AG04450 (cell line): ENCODE measurements around the gene SLC25A1. TPM values are rescaled to one million over a fixed set of nuclear protein-coding genes. Genes with fewer than 3 reads are reported as not detected.

Source experiments
- CTCF ChIA-PET: fragments of 300-600, 350-600 bp; formaldehyde crosslinking; extraction: SDS; loops from one replicate; lab custom pipeline; 2022; ENCODE audit warnings: antibody characterized with exemption, inconsistent platforms; lab: Charles Lee
- POLR2A ChIA-PET: fragments of 350-600 bp; formaldehyde crosslinking; extraction: SDS; loops from one replicate; lab custom pipeline; 2021; ENCODE audit warnings: antibody characterized with exemption, inconsistent platforms; lab: Yijun Ruan, JAX
- DNase-seq: peaks from one replicate; pipeline ENCODE4 v3.0.0-alpha.2; 2011; ENCODE audit warnings: low read depth, low spot score
- H3K27ac ChIP-seq: one replicate; pipeline ENCODE4 v1.5.1; 2012; ENCODE audit warnings: low read depth, low read length, control low read depth
- H3K27me3 ChIP-seq: one replicate; pipeline ENCODE4 v1.6.0; 2012; ENCODE audit warnings: low read length; ENCODE audit not compliant: control insufficient read depth, insufficient read depth
- H3K4me3 ChIP-seq: 2 replicates; pipeline ENCODE4 v1.5.1; 2011; ENCODE audit warnings: mild to moderate bottlenecking, low read depth, low read length, control low read depth
- H3K9me3 ChIP-seq: 2 replicates; pipeline ENCODE4 v1.5.1; 2012; ENCODE audit warnings: low read length; ENCODE audit not compliant: control insufficient read depth, insufficient read depth
- CTCF ChIP-seq: IDR thresholded peaks from 2 replicates; pipeline ENCODE4 v1.5.1; 2011; ENCODE audit warnings: low read depth, low read length, control low read depth, inconsistent platforms
- polyA plus RNA-seq: library from polyadenylated mRNA; depleted of rRNA; stranded (reverse); fragments of >200 nt; gene quantifications from 2 replicates; pipeline ENCODE4 v1.2.3, GENCODE V29; 2011

The SLC25A1 gene
- polyA plus RNA-seq, 1 experiment = 18.4 TPM

- DNase-seq = no peak
- ChIA-PET POLR2A (no interaction called here), CTCF (no interaction called here)
- H3K27ac ChIP-seq = no peak within 1 kb of the TSS
- H3K9me3 ChIP-seq = no peaks in the 10 kb centered on the region; the same call in 1 of the 2 replicates
- H3K27me3 ChIP-seq = no peaks in the 10 kb centered on the region
- no peak within 1 kb of the TSS for H3K4me3 ChIP-seq
- TF ChIP-seq CTCF = no peak
These were observed 47.4 kb downstream of the SLC25A1 start, which contains the start of gene TSSK2 for GRCh38 chr22:19130959-19131684. Gene TSSK2 (plus strand): TSS chr22:19131308. CDS start chr22:19131400, 92 bp downstream.

GRCh38 chr22:19129871-19130270 is 48.7 kb downstream of the SLC25A1 start:
- TF ChIP-seq CTCF = no peak
- Histone ChIP-seq H3K27ac (no peak overlapping the region), H3K9me3 (no peaks in the 10 kb centered on the region; the same call in 1 of the 2 replicates), H3K4me3 (no peak overlapping the region), H3K27me3 (no peaks in the 10 kb centered on the region)
- no peak for DNase-seq
- POLR2A ChIA-PET = no interaction called here
- CTCF ChIA-PET = no interaction called here

- Histone ChIP-seq H3K9me3 (no peaks in the 10 kb centered on the region; the same call in 1 of the 2 replicates), H3K27ac (no peak overlapping the region), H3K4me3 (no peak overlapping the region), H3K27me3 (peaks cover 3% of the 10 kb centered on the region)
- ChIA-PET POLR2A (no interaction called here), CTCF (no interaction called here)
- no peak for TF ChIP-seq CTCF
- DNase-seq = no peak
These were observed 49.4 kb downstream of the SLC25A1 start for GRCh38 chr22:19128946-19129727.

GRCh38 chr22:19128009-19128401 is 50.5 kb downstream of the SLC25A1 start:
- CTCF ChIA-PET = no interaction called here
- Histone ChIP-seq H3K9me3 (no peaks in the 10 kb centered on the region; the same call in 1 of the 2 replicates), H3K27ac (no peak overlapping the region), H3K27me3 (peaks cover 3% of the 10 kb centered on the region), H3K4me3 (no peak overlapping the region)
- DNase-seq = no peak
- POLR2A ChIA-PET = no interaction called here
- no peak for TF ChIP-seq CTCF
